GM06990 (cell line): ENCODE results near the gene PI4KA.
"Not testable (repeated sequence)": the region's sequence is repeated elsewhere in the genome, so short reads cannot be mapped to it uniquely, and the experiment has no call there.

Experiments used
- DNase-seq: peaks from one replicate; pipeline ENCODE4 v3.0.0-alpha.2; 2011; ENCODE audit not compliant: insufficient read length; ENCODE audit errors: extremely low read depth
- H3K27me3 ChIP-seq: replicated peaks from 2 replicates; pipeline ENCODE4 v1.6.0; 2011; ENCODE audit warnings: low read length; ENCODE audit not compliant: control insufficient read depth, insufficient read depth
- H3K36me3 ChIP-seq: 2 replicates; pipeline ENCODE4 v1.5.1; 2011; ENCODE audit warnings: low read length; ENCODE audit not compliant: control insufficient read depth, insufficient read depth
- H3K4me3 ChIP-seq: replicated peaks from 2 replicates; pipeline ENCODE4 v1.5.1; 2011; ENCODE audit warnings: low read depth, mild to moderate bottlenecking, control low read depth, low read length
- CTCF ChIP-seq: IDR thresholded peaks from 2 replicates; pipeline ENCODE4 v1.5.1; 2011; ENCODE audit warnings: low read length, control low read depth, mild to moderate bottlenecking, inconsistent platforms; ENCODE audit not compliant: insufficient read depth, poor library complexity, severe bottlenecking

Gene PI4KA

GRCh38 chr22:20667548-20667947 lies 191.1 kb downstream of the PI4KA start:
- not testable (repeated sequence) for DNase-seq, H3K36me3 ChIP-seq, H3K27me3 ChIP-seq

GRCh38 chr22:20666560-20666959 lies 192.1 kb downstream of the PI4KA start:
- no peak overlapping the region for H3K4me3 ChIP-seq
- no peaks in the 10 kb centered on the region for H3K27me3 ChIP-seq
- no peak for TF ChIP-seq CTCF
- H3K36me3 ChIP-seq = no peaks in the 10 kb centered on the region
- DNase-seq = no peak

More at GRCh38 chr22:20667548-20667947, 191.1 kb downstream of the PI4KA start:
- H3K4me3 ChIP-seq = not testable (repeated sequence)

- no peaks in the 10 kb centered on the region for H3K36me3 ChIP-seq
- no peak for TF ChIP-seq CTCF
- no peak for DNase-seq
- H3K4me3 ChIP-seq = no peak overlapping the region
- H3K27me3 ChIP-seq = no peaks in the 10 kb centered on the region
These were observed 194.0 kb downstream of the PI4KA start for GRCh38 chr22:20664594-20664959.

- no peak for DNase-seq
- no peak for TF ChIP-seq CTCF
These were observed 194.5 kb downstream of the PI4KA start for GRCh38 chr22:20663941-20664593.

GRCh38 chr22:20663137-20663828 lies 195.3 kb downstream of the PI4KA start:
- Histone ChIP-seq H3K36me3 (no peaks in the 10 kb centered on the region), H3K27me3 (no peaks in the 10 kb centered on the region), H3K4me3 (no peak overlapping the region)
- no peak for TF ChIP-seq CTCF
- no peak for DNase-seq

More at GRCh38 chr22:20663941-20664593, 194.5 kb downstream of the PI4KA start:
- Histone ChIP-seq H3K4me3 (no peak overlapping the region), H3K27me3 (no peaks in the 10 kb centered on the region), H3K36me3 (no peaks in the 10 kb centered on the region)

- H3K36me3 ChIP-seq, DNase-seq, H3K27me3 ChIP-seq, H3K4me3 ChIP-seq: not testable (repeated sequence)
These were observed 196.0 kb downstream of the PI4KA start for GRCh38 chr22:20662524-20663036.
